Loucy (cell line): ENCODE data around the gene PLEKHN1.

Experiments
- H2AFZ ChIP-seq: fragments of 200-600 bp; sonication (generic); 2 replicates; pipeline ENCODE4 v1.6.0; 2016; ENCODE audit warnings: antibody characterized with exemption, mild to moderate bottlenecking, low read length, moderate library complexity
- H3F3A ChIP-seq: fragments of 200-600 bp; 2 replicates; pipeline ENCODE4 v1.6.0; 2016; ENCODE audit warnings: antibody characterized with exemption, low read depth, mild to moderate bottlenecking
- H3K27me3 ChIP-seq: fragments of 200-600 bp; sonication (generic); 2 replicates; pipeline ENCODE4 v1.6.1; 2014; ENCODE audit warnings: low read length, mild to moderate bottlenecking; ENCODE audit not compliant: insufficient read depth, poor library complexity, severe bottlenecking
- H3K36me3 ChIP-seq: fragments of 200-600 bp; sonication (generic); 2 replicates; pipeline ENCODE4 v1.6.1; 2016; ENCODE audit warnings: low read length; ENCODE audit not compliant: insufficient read depth
- H3K4me1 ChIP-seq: fragments of 200-600 bp; sonication (generic); 2 replicates; pipeline ENCODE4 v1.5.1; 2014; ENCODE audit warnings: low read length, mild to moderate bottlenecking; ENCODE audit not compliant: insufficient read depth, poor library complexity, severe bottlenecking
- H3K4me2 ChIP-seq: fragments of 200-600 bp; sonication (generic); 2 replicates; pipeline ENCODE4 v1.6.0; 2014; ENCODE audit warnings: antibody characterized with exemption, low read length, low read depth, mild to moderate bottlenecking; ENCODE audit not compliant: poor library complexity, severe bottlenecking
- H3K4me3 ChIP-seq: fragments of 200-600 bp; sonication (generic); 2 replicates; pipeline ENCODE4 v1.5.1; 2014; ENCODE audit warnings: low read length, mild to moderate bottlenecking, mixed read lengths; ENCODE audit not compliant: poor library complexity, severe bottlenecking
- H3K79me2 ChIP-seq: fragments of 200-600 bp; sonication (generic); 2 replicates; pipeline ENCODE4 v1.6.1; 2014; ENCODE audit warnings: low read length; ENCODE audit not compliant: insufficient read depth
- H3K9ac ChIP-seq: fragments of 200-600 bp; sonication (generic); 2 replicates; pipeline ENCODE4 v1.6.0; 2014; ENCODE audit warnings: mild to moderate bottlenecking, low read depth, low read length, moderate library complexity; ENCODE audit not compliant: poor library complexity, severe bottlenecking
- H3K9me2 ChIP-seq: fragments of 200-600 bp; sonication (generic); replicated peaks from 2 replicates; pipeline ENCODE4 v1.6.1; 2016; ENCODE audit warnings: low read depth, low read length, mixed read lengths
- H3K9me3 ChIP-seq: fragments of 200-600 bp; sonication (generic); 2 replicates; pipeline ENCODE4 v1.6.1; 2014; ENCODE audit warnings: mild to moderate bottlenecking, antibody characterized with exemption, low read length, low read depth; ENCODE audit not compliant: insufficient read depth
- H4K20me1 ChIP-seq: fragments of 200-600 bp; sonication (generic); 2 replicates; pipeline ENCODE4 v1.6.0; 2014; ENCODE audit warnings: antibody characterized with exemption, low read length, mild to moderate bottlenecking; ENCODE audit not compliant: insufficient read depth, poor library complexity, severe bottlenecking
- CTCF ChIP-seq: fragments of 200-600 bp; sonication (generic); conservative IDR thresholded peaks from 2 replicates; pipeline ENCODE4 v1.5.1; 2014; ENCODE audit warnings: mild to moderate bottlenecking, antibody characterized with exemption, low read length
- EZH2phosphoT487 ChIP-seq: fragments of 200-600 bp; IDR thresholded peaks from 2 replicates; pipeline ENCODE4 v1.6.1; 2018; ENCODE audit warnings: antibody characterized with exemption, mild to moderate bottlenecking, moderate library complexity, borderline replicate concordance

Gene PLEKHN1

GRCh38 chr1:974293-974640 is 8.0 kb downstream of the PLEKHN1 start:
- H3K36me3 ChIP-seq = no peaks in the 10 kb centered on the region
- no peaks in the 10 kb centered on the region for H3F3A ChIP-seq
- no peaks in the 10 kb centered on the region for H3K27me3 ChIP-seq
- H3K9me3 ChIP-seq = no peaks in the 10 kb centered on the region
- TF ChIP-seq EZH2phosphoT487 (no peak), CTCF (no peak)
- H2AFZ ChIP-seq = no peak overlapping the region
- peaks cover 4% of the 10 kb centered on the region for H3K4me1 ChIP-seq
- H4K20me1 ChIP-seq = no peaks in the 10 kb centered on the region
- H3K4me3 ChIP-seq = no peak overlapping the region
- no peak overlapping the region for H3K9ac ChIP-seq
- no peaks in the 10 kb centered on the region for H3K79me2 ChIP-seq
- H3K4me2 ChIP-seq = no peak overlapping the region
- no peaks in the 10 kb centered on the region for H3K9me2 ChIP-seq

DNA sequence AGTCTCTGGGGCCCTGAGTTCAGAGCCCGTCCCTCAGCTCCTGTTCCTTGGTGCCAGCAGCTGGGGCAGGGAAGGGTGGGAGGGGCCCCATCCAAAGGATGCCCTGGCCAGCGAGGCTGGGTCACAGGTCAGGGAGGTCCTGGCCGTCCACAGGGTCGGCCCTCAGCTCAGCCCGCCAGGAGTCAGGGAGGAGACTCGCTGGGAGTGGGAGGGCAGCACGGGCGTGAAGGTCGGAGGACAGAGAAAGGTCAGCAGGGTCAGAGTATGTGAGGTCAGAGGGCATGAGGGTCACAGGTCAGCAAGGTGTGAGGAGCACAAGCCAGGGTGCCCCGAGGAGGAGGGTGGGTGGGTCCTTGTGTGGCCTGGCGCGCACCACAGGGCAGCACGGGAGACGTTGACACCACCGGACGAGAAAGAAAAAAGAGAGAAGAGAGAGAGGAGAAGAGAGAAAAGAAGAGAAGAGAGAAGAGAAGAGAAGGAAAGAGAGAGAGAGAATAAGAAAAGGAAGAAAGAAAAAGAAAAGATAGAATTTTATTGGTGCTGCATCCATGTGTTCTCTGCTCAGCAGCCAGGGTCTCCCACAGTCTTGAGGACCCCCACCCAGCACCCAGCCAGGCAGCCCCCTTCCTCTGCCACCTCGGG is 8.5 kb downstream of the PLEKHN1 start:
- H3K9me2 ChIP-seq = no peaks in the 10 kb centered on the region

DNA sequence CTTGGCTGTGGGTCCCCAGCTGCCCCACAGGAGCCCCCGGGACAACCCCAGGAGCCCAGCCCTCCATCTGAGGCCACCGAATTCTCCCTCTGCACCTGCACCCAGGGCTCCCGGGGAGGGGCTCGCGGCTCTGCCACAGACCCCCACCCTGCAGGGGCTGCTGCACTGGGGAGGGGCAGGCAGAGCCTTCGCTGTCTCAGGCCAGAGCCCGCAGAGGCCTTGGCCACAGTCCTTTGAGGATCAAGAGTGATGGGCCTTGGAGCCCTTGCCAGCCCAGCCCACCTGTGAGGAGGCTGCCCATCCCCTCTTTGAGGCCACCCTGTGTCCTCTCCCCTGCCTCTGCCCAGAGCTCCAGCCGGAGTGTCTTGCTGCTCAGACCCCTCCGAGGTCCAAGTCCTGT is 9.1 kb downstream of the PLEKHN1 start:
- no peak overlapping the region for H3K4me3 ChIP-seq
- H3K9ac ChIP-seq = no peak overlapping the region

More for the DNA sequence above, 8.5 kb downstream of the PLEKHN1 start:
- no peak overlapping the region for H3K4me2 ChIP-seq
- H3K27me3 ChIP-seq = no peaks in the 10 kb centered on the region
- no peak overlapping the region for H3K4me3 ChIP-seq
- TF ChIP-seq CTCF = no peak
- no peak for TF ChIP-seq EZH2phosphoT487
- no peaks in the 10 kb centered on the region for H3K36me3 ChIP-seq
- H3K9me3 ChIP-seq = no peaks in the 10 kb centered on the region
- no peaks in the 10 kb centered on the region for H4K20me1 ChIP-seq
- no peak overlapping the region for H3K9ac ChIP-seq
- H3K4me1 ChIP-seq = peaks cover 4% of the 10 kb centered on the region
- H3K79me2 ChIP-seq = no peaks in the 10 kb centered on the region
- no peak overlapping the region for H2AFZ ChIP-seq
- no peaks in the 10 kb centered on the region for H3F3A ChIP-seq

More for the DNA sequence above, 9.1 kb downstream of the PLEKHN1 start:
- Histone ChIP-seq H3K36me3 (no peaks in the 10 kb centered on the region), H4K20me1 (no peaks in the 10 kb centered on the region), H3K4me2 (no peak overlapping the region), H3K4me1 (peaks cover 4% of the 10 kb centered on the region), H3K27me3 (no peaks in the 10 kb centered on the region), H3F3A (no peaks in the 10 kb centered on the region), H3K79me2 (no peaks in the 10 kb centered on the region), H3K9me2 (no peaks in the 10 kb centered on the region), H3K9me3 (no peaks in the 10 kb centered on the region), H2AFZ (no peak overlapping the region)
- TF ChIP-seq EZH2phosphoT487 (no peak), CTCF (no peak)
